ENCODE results near the gene GALR2. TPM values are rescaled to one million over a fixed set of nuclear protein-coding genes. Genes with fewer than 3 reads are reported as not detected.

Gene GALR2
- total RNA-seq, result 0.14 TPM in 1 of 2 replicates, not detected in the other

DNA sequence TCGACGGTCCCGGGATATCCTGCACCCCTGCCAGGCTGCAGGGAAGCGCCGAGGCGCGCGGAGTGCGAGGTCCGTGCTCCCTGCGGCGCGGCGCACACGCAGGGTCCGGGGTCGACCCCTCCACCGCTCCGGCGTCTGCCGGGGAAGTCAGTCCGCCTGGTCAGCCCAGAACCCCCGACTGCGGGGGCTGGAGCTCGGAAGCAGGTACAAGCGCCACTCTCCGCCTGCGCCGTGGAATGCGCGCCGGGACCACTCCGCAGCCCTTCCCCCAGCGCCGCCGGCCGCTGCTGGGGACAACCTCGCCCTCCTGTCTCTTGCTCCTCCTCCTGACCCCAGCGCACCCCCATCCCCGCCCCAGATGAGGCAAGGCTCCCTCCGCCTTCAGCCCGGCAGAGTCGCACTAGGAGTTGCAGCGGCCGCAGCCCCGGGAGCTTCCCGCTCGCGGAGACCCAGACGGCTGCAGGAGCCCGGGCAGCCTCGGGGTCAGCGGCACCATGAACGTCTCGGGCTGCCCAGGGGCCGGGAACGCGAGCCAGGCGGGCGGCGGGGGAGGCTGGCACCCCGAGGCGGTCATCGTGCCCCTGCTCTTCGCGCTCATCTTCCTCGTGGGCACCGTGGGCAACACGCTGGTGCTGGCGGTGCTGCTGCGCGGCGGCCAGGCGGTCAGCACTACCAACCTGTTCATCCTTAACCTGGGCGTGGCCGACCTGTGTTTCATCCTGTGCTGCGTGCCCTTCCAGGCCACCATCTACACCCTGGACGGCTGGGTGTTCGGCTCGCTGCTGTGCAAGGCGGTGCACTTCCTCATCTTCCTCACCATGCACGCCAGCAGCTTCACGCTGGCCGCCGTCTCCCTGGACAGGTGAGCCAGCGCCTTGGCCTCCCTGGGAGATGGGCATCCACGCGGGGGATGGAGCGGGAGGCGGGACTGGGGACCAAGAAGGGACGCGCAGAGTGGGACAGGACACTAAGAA, at the start of gene GALR2:
TSS of gene GALR2 (plus strand) at position 392 of the 974 bp plus-strand sequence. CDS start at position 495, 103 bp downstream.

GRCh38 chr17:76027159-76027839, 47.3 kb upstream of the GALR2 start, which contains the start of gene EVPL:
EVPL (minus strand) TSS chr17:76027306; CDS start chr17:76027198, 108 bp downstream.

DNA sequence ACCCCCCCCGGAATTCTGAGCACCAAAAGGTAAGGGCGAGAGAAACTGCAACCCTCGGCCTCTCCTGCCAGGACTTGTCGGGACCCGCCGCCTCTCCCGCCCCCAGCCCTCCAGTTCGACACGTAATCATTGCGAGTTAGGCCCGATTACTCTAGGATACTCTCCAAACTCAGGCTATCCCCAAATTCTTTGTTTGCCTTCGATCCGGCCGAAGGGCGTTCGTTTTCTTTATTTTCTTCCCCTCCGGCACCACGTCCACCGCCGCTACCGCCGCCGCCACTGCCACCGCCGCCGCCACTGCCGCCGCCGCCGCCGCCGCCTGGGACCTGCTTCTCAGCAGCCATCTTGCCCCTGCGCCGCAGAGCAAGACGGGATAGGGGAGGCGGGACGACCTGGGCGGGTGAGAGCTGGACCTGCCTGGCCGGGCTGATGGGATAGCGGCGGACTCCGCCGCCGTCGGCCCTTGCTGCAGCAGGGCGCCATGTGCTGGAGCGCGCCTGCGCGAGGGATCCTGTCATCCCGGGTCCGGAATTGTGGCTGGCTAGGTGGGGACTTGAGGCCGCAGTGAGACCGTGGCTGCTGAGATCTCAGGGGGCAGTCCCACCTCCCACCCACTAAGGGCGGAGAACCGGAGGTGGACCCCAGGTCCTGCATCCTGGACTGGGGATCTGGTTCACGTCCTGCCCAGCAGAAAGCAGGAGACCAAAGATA, 2.3 kb upstream of the GALR2 start, which contains the start of gene SRP68:
TSS of gene SRP68 (minus strand) at position 370 of the 711 bp plus-strand sequence. CDS start at position 344, 26 bp downstream.

DNA sequence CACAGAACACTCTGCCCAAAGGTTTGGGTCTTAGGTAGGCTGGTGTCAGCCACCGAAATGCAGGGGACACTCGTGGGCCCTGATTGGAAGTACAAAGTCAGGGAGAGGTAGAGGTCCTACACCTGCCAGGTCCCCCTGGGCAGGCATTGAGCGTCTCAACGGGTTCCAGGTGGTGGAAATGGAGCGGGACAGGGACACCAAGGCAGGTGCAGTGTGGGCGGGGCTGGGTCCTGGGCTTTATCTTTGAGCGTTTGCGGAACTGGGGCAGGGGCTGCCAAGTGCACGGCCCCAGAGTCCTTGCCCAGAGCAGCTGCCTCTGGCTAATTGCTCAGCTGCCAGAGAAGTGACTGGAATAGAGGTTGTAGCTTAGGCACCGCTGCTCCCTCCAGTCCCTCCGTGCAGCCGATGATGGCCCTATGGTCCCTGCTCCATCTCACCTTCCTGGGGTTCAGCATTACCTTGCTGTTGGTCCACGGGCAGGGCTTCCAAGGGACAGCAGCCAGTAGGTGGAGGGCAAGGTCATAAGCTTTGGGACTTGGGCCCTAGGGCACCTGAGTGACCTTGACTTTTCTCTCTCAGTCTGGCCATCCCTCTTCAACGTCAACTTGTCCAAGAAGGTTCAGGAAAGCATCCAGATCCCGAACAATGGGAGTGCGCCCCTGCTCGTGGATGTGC, 4.4 kb downstream of the GALR2 start, which contains the start of gene ZACN:
TSS of gene ZACN (plus strand) at position 323 of the 675 bp plus-strand sequence. CDS start at position 406, 83 bp downstream.

DNA sequence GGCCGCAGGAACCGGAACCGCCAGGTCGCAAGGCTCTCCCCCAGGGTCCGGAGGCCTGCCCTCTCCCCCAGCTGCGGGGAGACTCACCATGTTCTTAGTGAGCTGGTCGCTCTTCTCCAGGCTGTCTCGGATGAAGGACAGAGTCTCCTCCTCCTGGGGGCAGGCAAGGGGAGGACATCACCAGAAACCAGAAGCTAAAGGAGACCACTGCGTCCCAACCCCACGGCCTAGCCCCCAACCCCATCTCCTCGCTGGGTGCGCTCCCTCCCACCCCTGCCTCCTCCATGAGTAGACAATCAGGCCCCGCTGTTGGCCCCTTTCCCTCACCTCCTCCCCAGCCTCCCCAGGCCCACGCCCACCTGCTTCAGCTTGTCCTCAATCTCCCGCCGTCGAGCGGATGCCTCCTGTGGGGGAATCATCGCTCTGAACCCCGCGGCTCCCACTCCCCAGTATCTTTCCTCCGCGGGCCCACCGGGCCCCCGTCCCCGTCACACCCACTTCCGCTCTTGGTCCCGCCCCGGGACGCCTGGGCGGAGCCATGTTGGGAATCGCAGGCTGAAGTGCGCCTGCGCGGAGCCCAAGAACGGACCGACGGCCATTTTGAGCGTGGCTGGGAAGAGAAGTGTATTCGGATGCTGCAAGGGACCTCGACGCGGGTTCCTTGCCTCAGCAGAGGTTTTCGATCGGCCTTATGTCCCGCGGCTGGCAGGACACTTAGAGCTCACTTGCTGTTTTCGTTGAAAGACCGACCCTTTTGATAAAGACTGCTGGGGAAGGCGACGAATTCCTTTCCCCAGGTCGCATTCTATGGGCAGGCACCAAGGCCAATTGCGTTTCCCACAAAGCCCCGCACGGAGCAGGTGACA, 28.9 kb downstream of the GALR2 start, which contains the start of gene EXOC7:
TSS of gene EXOC7 (minus strand) at position 514 of the 866 bp plus-strand sequence. CDS start at position 419, 95 bp downstream.

Other genes with a start within 250 kb of the GALR2 start
- gene UNC13D, start 230.4 kb upstream of the GALR2 start, total RNA-seq, result 13.7 and 14.8 TPM in 2 replicates
- gene WBP2, start 219.4 kb upstream of the GALR2 start, total RNA-seq, result 29.7 and 40.7 TPM in 2 replicates
- 14.4 and 47.8 TPM in 2 replicates for gene TRIM47, start 196.2 kb upstream of the GALR2 start, total RNA-seq
- 18.1 and 25.3 TPM in 2 replicates for gene TRIM65, start 177.8 kb upstream of the GALR2 start, total RNA-seq
- gene MRPL38, start 169.9 kb upstream of the GALR2 start, total RNA-seq, result 33.5 TPM in 2 replicates
- 11.3 and 18.5 TPM in 2 replicates for gene FBF1, start 133.7 kb upstream of the GALR2 start, total RNA-seq
- gene ACOX1, start 95.6 kb upstream of the GALR2 start, total RNA-seq, result 37.3 and 72.5 TPM in 2 replicates
- gene TEN1, start 95.5 kb upstream of the GALR2 start, total RNA-seq, result 12.9 and 20.5 TPM in 2 replicates
- gene CDK3, start 73.9 kb upstream of the GALR2 start, total RNA-seq, result 0.68 and 1.8 TPM in 2 replicates
- gene EVPL, start 47.5 kb upstream of the GALR2 start, total RNA-seq, result 40.3 and 69.8 TPM in 2 replicates
- 44.1 and 75.0 TPM in 2 replicates for gene SRP68, start 2.3 kb upstream of the GALR2 start, total RNA-seq
- not detected in 2 replicates for gene ZACN, start 4.4 kb downstream of the GALR2 start, total RNA-seq
- gene EXOC7, start 29.0 kb downstream of the GALR2 start, total RNA-seq, result 36.2 and 66.5 TPM in 2 replicates
- not detected in 2 replicates for gene FOXJ1, start 66.5 kb downstream of the GALR2 start, total RNA-seq
- gene RNF157, start 165.7 kb downstream of the GALR2 start, total RNA-seq, result under 0.01 TPM in 1 of 2 replicates, not detected in the other
- gene UBALD2, start 190.6 kb downstream of the GALR2 start, total RNA-seq, result 7.9 and 10.5 TPM in 2 replicates
- gene QRICH2, start 233.5 kb downstream of the GALR2 start, total RNA-seq, result 1.7 and 5.1 TPM in 2 replicates

Data from nasal cavity respiratory epithelium epithelial cell of viscerocranial mucosa (primary cell).